Sigmoid colon (tissue), 4 donors: ENCODE measurements around the gene HAND1.

ENCODE experiments used
- CTCF ChIP-seq, 4 experiments: fragments of 450-650 bp in 3 of 4; fragments of 200-600 bp in 1 of 4; IDR thresholded peaks; one replicate each; pipeline ENCODE4 v1.5.1; 2016 to 2019; ENCODE audit warnings: antibody characterized with exemption in 4 of 4, mild to moderate bottlenecking in 3 of 4, moderate library complexity in 2 of 4
- POLR2AphosphoS5 ChIP-seq, 4 donors: sonication (generic); formaldehyde crosslinking; IDR thresholded peaks; one replicate each; pipeline ENCODE4 v1.6.1; 2017; ENCODE audit warnings: antibody characterized with exemption in 4 of 4

- no peak for TF ChIP-seq CTCF (IDR thresholded peaks at IDR 0.05)
- TF ChIP-seq POLR2AphosphoS5 (IDR thresholded peaks at IDR 0.05): no peak
These were observed 35.6 kb upstream of the HAND1 start for GRCh38 chr5:154513669-154514084.
